CD14-positive monocyte (primary cell): ENCODE measurements around the gene REEP3. TPM values are rescaled to one million over a fixed set of nuclear protein-coding genes. Genes with fewer than 3 reads are reported as not detected.

ENCODE experiments used
- DNase-seq, 3 donors: peaks; one replicate each; pipeline ENCODE4 v3.0.0-alpha.2; 2011 to 2022
- H2AFZ ChIP-seq: 2 replicates; pipeline ENCODE4 v1.6.0; 2012; ENCODE audit warnings: mild to moderate bottlenecking, low read depth, low read length, inconsistent platforms; ENCODE audit not compliant: insufficient read depth, poor library complexity, severe bottlenecking
- H3K27ac ChIP-seq, 2 donors: 1 replicate in 1 of 2; 2 replicates in 1 of 2; pipeline ENCODE4 v1.5.1; 2012 to 2013; ENCODE audit warnings: low read length in 2 of 2, control low read depth in 1 of 2, inconsistent platforms in 1 of 2, low read depth in 1 of 2, mild to moderate bottlenecking in 1 of 2
- H3K27me3 ChIP-seq, 2 donors: one replicate each; pipeline versions ENCODE4 v1.6.0 to v1.6.1; 2011 to 2013; ENCODE audit warnings: low read length in 2 of 2; ENCODE audit not compliant: control insufficient read depth in 2 of 2, insufficient read depth in 2 of 2
- H3K36me3 ChIP-seq, 2 donors: replicated peaks in 1 of 2; 1 replicate in 1 of 2; 2 replicates in 1 of 2; pipeline versions ENCODE4 v1.5.1 to v1.6.1; 2012 to 2013; ENCODE audit warnings: low read length in 2 of 2, control low read depth in 1 of 2, inconsistent platforms in 1 of 2, mild to moderate bottlenecking in 1 of 2; ENCODE audit not compliant: insufficient read depth in 2 of 2, control insufficient read depth in 1 of 2
- H3K4me1 ChIP-seq, 2 donors: 1 replicate in 1 of 2; 2 replicates in 1 of 2; pipeline versions ENCODE4 v1.5.1 to v1.6.1; 2012 to 2013; ENCODE audit warnings: low read length in 2 of 2, control low read depth in 1 of 2, inconsistent platforms in 1 of 2, mild to moderate bottlenecking in 1 of 2, moderate library complexity in 1 of 2; ENCODE audit not compliant: insufficient read depth in 2 of 2, control insufficient read depth in 1 of 2
- H3K4me2 ChIP-seq: replicated peaks from 2 replicates; pipeline ENCODE3; 2012; ENCODE audit warnings: low read length, moderate library complexity, mild to moderate bottlenecking; ENCODE audit not compliant: poor library complexity, severe bottlenecking; ENCODE audit errors: extremely low read depth
- H3K4me3 ChIP-seq, 3 experiments: fragments of 200-600 bp in 1 of 3; sonication (generic) in 1 of 3; replicated peaks in 1 of 3; 1 replicate in 2 of 3; 2 replicates in 1 of 3; pipeline ENCODE4 v1.5.1; 2011 to 2013; ENCODE audit warnings: low read length in 3 of 3, mild to moderate bottlenecking in 3 of 3, control low read depth in 2 of 3, low read depth in 2 of 3, inconsistent platforms in 1 of 3, moderate library complexity in 1 of 3
- H3K79me2 ChIP-seq: 2 replicates; pipeline ENCODE4 v1.6.0; 2012; ENCODE audit warnings: mild to moderate bottlenecking, control low read depth, inconsistent platforms, low read length, moderate library complexity; ENCODE audit not compliant: insufficient read depth
- H3K9ac ChIP-seq: 2 replicates; pipeline ENCODE4 v1.6.0; 2017; ENCODE audit warnings: low read length, mild to moderate bottlenecking; ENCODE audit not compliant: insufficient read depth, poor library complexity, severe bottlenecking
- H3K9me3 ChIP-seq, 2 donors: replicated peaks in 1 of 2; 1 replicate in 1 of 2; 2 replicates in 1 of 2; pipeline versions ENCODE4 v1.5.1 to v1.6.1; 2012 to 2013; ENCODE audit warnings: low read length in 2 of 2, control low read depth in 1 of 2; ENCODE audit not compliant: control insufficient read depth in 1 of 2, insufficient read depth in 1 of 2
- H4K20me1 ChIP-seq: 2 replicates; pipeline ENCODE4 v1.6.0; 2012; ENCODE audit warnings: mild to moderate bottlenecking, low read length, control low read depth, moderate library complexity; ENCODE audit not compliant: insufficient read depth
- H3K27ac Mint-ChIP-seq, 7 donors: one replicate each; pipeline ENCODE4 v1.8.0; 2020; ENCODE audit warnings: mild to moderate bottlenecking in 7 of 7, mixed read lengths in 7 of 7, moderate library complexity in 6 of 7, inconsistent platforms in 2 of 7
- H3K27me3 Mint-ChIP-seq, 3 donors: one replicate each; pipeline ENCODE4 v1.8.0; 2021 to 2022; ENCODE audit warnings: low read depth in 3 of 3, mild to moderate bottlenecking in 3 of 3, mixed read lengths in 3 of 3, moderate library complexity in 3 of 3, inconsistent platforms in 1 of 3
- H3K36me3 Mint-ChIP-seq, 2 donors: one replicate each; pipeline ENCODE4 v1.8.0; 2020; ENCODE audit warnings: mixed read lengths in 2 of 2, inconsistent platforms in 1 of 2, mild to moderate bottlenecking in 1 of 2
- H3K4me1 Mint-ChIP-seq: one replicate; pipeline ENCODE4 v1.8.0; 2020; ENCODE audit warnings: mild to moderate bottlenecking, mixed read lengths
- H3K4me3 Mint-ChIP-seq, 2 donors: one replicate each; pipeline ENCODE4 v1.8.0; 2020; ENCODE audit warnings: mild to moderate bottlenecking in 2 of 2, mixed read lengths in 2 of 2, moderate library complexity in 1 of 2
- H3K9me3 Mint-ChIP-seq, 7 donors: one replicate each; pipeline ENCODE4 v1.8.0; 2020 to 2022; ENCODE audit warnings: mixed read lengths in 7 of 7, mild to moderate bottlenecking in 6 of 7, moderate library complexity in 6 of 7, inconsistent platforms in 2 of 7
- WGBS: methylation state at CpG from one replicate; pipeline ENCODE4 v1.1.5; 2013; ENCODE audit warnings: missing lambda C conversion rate; ENCODE audit not compliant: insufficient coverage; 5-methylcytosine and 5-hydroxymethylcytosine counted together
- intact Hi-C, 2 donors: fragments of 100-400 bp; cut with micrococcal nuclease; formaldehyde crosslinking; loops; one replicate each; pipeline versions ENCODE4 v1.15.0 to v1.15.1; 2023
- polyA plus RNA-seq, 3 donors: library from polyadenylated mRNA; depleted of rRNA in 1 of 3; unstranded in 2 of 3; stranded (reverse) in 1 of 3; fragments of 300-500 nt in 2 of 3; fragments of >200 nt in 1 of 3; fragmentation: Illumina TruSeq in 2 of 3; gene quantifications; 1 replicate in 2 of 3; 2 replicates in 1 of 3; pipeline ENCODE4 v1.2.3, GENCODE V29; 2012 to 2021
- TF ChIP-seq, protein P1 (sequence below): fragments of 200-600 bp; IDR thresholded peaks from one replicate; pipeline ENCODE4 v1.8.0; 2022; ENCODE audit warnings: antibody characterized with exemption, mild to moderate bottlenecking

The REEP3 gene
- polyA plus RNA-seq, 3 donors: 9.1 to 17.7 (median 17.7) TPM

DNA sequence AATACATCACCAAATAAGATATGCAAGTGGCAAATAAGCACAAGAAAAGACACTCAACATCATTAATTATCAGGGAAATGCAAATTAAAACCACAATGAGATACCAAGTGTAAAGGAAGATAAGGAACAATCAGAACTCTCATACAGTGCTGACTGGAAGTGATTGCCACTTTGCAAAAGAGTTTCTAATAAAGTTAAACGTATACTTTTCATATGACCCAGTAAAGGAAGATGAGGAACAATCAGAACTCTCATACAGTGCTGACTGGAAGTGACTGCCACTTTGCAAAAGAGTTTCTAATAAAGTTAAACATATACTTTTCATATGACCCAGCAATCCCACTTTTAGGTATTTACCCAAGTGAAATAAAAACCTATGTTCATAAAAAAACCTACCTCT, 43.3 kb upstream of the REEP3 start:
- H3K4me3 Mint-ChIP-seq: no peak overlapping the region
- intact Hi-C loops: no loop called here
- Histone ChIP-seq H3K79me2 (peaks cover 76% of the 10 kb centered on the region), H2AFZ (no peak overlapping the region), H3K9me3 (no peaks in the 10 kb centered on the region), H3K4me3 (no peak overlapping the region), H3K27ac (no peak overlapping the region), H3K4me1 (no peaks in the 10 kb centered on the region), H3K4me2 (no peak overlapping the region), H3K36me3 (no peaks in the 10 kb centered on the region), H4K20me1 (peaks cover 58% of the 10 kb centered on the region), H3K9ac (no peak overlapping the region), H3K27me3 (no peaks in the 10 kb centered on the region)
- H3K27ac Mint-ChIP-seq: no peak overlapping the region
- H3K4me1 Mint-ChIP-seq: peaks cover 9% of the 10 kb centered on the region
- H3K9me3 Mint-ChIP-seq: no peaks in the 10 kb centered on the region
- peaks cover 0 to 2% (median 0%) of the 10 kb centered on the region in 3 donors for H3K27me3 Mint-ChIP-seq
- TF ChIP-seq, protein P1, sequence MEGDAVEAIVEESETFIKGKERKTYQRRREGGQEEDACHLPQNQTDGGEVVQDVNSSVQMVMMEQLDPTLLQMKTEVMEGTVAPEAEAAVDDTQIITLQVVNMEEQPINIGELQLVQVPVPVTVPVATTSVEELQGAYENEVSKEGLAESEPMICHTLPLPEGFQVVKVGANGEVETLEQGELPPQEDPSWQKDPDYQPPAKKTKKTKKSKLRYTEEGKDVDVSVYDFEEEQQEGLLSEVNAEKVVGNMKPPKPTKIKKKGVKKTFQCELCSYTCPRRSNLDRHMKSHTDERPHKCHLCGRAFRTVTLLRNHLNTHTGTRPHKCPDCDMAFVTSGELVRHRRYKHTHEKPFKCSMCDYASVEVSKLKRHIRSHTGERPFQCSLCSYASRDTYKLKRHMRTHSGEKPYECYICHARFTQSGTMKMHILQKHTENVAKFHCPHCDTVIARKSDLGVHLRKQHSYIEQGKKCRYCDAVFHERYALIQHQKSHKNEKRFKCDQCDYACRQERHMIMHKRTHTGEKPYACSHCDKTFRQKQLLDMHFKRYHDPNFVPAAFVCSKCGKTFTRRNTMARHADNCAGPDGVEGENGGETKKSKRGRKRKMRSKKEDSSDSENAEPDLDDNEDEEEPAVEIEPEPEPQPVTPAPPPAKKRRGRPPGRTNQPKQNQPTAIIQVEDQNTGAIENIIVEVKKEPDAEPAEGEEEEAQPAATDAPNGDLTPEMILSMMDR: no peak
- H3K36me3 Mint-ChIP-seq: peaks cover 0 to 2% of the 10 kb centered on the region in 2 donors
- no CpG with 5 or more reads among the region's 1 CpG for WGBS
- no peak for DNase-seq

DNA sequence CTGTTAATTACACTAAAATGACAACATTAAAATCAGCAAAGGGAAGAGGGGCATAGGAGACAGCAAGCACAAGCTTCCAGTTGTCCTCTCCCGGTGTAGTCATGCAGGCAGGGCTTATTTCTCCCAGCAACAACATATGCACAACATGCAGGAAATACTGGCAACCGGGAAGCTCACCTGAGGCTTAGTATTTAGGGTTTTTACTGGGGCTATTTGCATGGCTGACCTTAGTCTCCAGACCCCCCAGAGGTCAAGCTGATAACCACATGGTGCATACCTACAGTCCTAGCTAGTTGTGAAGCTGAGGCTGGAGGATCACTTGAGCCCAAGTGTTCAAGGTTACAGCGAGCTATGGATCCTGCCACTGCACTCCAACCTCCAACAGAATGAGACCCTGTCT, 42.6 kb upstream of the REEP3 start:
- Histone ChIP-seq H3K9ac (no peak overlapping the region), H2AFZ (no peak overlapping the region), H3K36me3 (no peaks in the 10 kb centered on the region), H3K27ac (no peak overlapping the region), H4K20me1 (peaks cover 63% of the 10 kb centered on the region), H3K79me2 (peaks cover 74% of the 10 kb centered on the region), H3K4me2 (no peak overlapping the region), H3K4me3 (no peak overlapping the region), H3K27me3 (no peaks in the 10 kb centered on the region), H3K4me1 (no peaks in the 10 kb centered on the region), H3K9me3 (no peaks in the 10 kb centered on the region)
- H3K4me3 Mint-ChIP-seq: no peak overlapping the region
- no peak for DNase-seq
- no peaks in the 10 kb centered on the region for H3K9me3 Mint-ChIP-seq
- peaks cover 0 to 2% of the 10 kb centered on the region in 2 donors for H3K36me3 Mint-ChIP-seq
- no CpG with 5 or more reads among the region's 3 CpGs for WGBS
- no peak overlapping the region for H3K27ac Mint-ChIP-seq
- H3K4me1 Mint-ChIP-seq: peaks cover 13% of the 10 kb centered on the region
- intact Hi-C loops: no loop called here
- peaks cover 0 to 2% (median 0%) of the 10 kb centered on the region in 3 donors for H3K27me3 Mint-ChIP-seq
- TF ChIP-seq, protein P1: no peak
